HCT116 (cell line): ENCODE data around the gene PEDS1.

ENCODE experiments used
- CEBPB ChIP-seq: IDR thresholded peaks from 2 replicates; pipeline ENCODE4 v1.6.1; 2012; ENCODE audit warnings: low read depth
- ELF1 ChIP-seq: IDR thresholded peaks from 2 replicates; pipeline ENCODE4 v1.6.1; 2012; ENCODE audit warnings: low read depth, borderline replicate concordance
- EZH2 ChIP-seq: fragments of 200-600 bp; sonication (generic); IDR thresholded peaks from 2 replicates; pipeline ENCODE4 v1.6.1; 2017; ENCODE audit warnings: antibody characterized with exemption, mixed run types
- EZH2phosphoT487 ChIP-seq: fragments of 200-600 bp; IDR thresholded peaks from 2 replicates; pipeline ENCODE4 v1.6.1; 2018; ENCODE audit warnings: antibody characterized with exemption, borderline replicate concordance
- JUND ChIP-seq: IDR thresholded peaks from 2 replicates; pipeline ENCODE4 v1.6.1; 2012
- POLR2A ChIP-seq: IDR thresholded peaks from 2 replicates; pipeline ENCODE4 v1.7.0; 2011; ENCODE audit warnings: borderline replicate concordance; ENCODE audit not compliant: insufficient read depth, insufficient read length; ENCODE audit errors: extremely low read depth
- POLR2AphosphoS5 ChIP-seq: IDR thresholded peaks from 2 replicates; pipeline ENCODE4 v1.6.1; 2011; ENCODE audit warnings: mild to moderate bottlenecking, low read depth, low read length, moderate library complexity
- SIN3A ChIP-seq: IDR thresholded peaks from 2 replicates; pipeline ENCODE4 v1.6.1; 2012; ENCODE audit warnings: low read depth
- SP1 ChIP-seq: IDR thresholded peaks from 2 replicates; pipeline ENCODE4 v1.6.1; 2012; ENCODE audit warnings: low read depth
- SRF ChIP-seq: IDR thresholded peaks from 2 replicates; pipeline ENCODE4 v1.6.1; 2012; ENCODE audit warnings: low read depth
- ZNF274 ChIP-seq: fragments of 200-500 bp; sonication (Bioruptor generic); IDR thresholded peaks from 2 replicates; pipeline ENCODE4 v1.6.1; 2014; ENCODE audit warnings: mild to moderate bottlenecking, low read depth, low read length, inconsistent platforms
- TF ChIP-seq, protein P1 (sequence below), 3 experiments: fragments of 200-600 bp in 1 of 3; sonication (generic) in 1 of 3; IDR thresholded peaks in 2 of 3; conservative IDR thresholded peaks in 1 of 3; 2 replicates each; pipeline ENCODE4 v1.5.1; 2012 to 2017; ENCODE audit warnings: low read depth in 2 of 3, low read length in 2 of 3, antibody characterized with exemption in 1 of 3, borderline replicate concordance in 1 of 3, control low read depth in 1 of 3, mild to moderate bottlenecking in 1 of 3, mixed read lengths in 1 of 3, mixed run types in 1 of 3, moderate library complexity in 1 of 3; ENCODE audit not compliant: insufficient read depth in 1 of 3
- TF ChIP-seq, protein P2 (sequence below): IDR thresholded peaks from 2 replicates; pipeline ENCODE4 v1.6.1; 2012
- TF ChIP-seq, protein P3 (sequence below): IDR thresholded peaks from 2 replicates; pipeline ENCODE4 v1.6.1; 2012; ENCODE audit warnings: low read depth

DNA sequence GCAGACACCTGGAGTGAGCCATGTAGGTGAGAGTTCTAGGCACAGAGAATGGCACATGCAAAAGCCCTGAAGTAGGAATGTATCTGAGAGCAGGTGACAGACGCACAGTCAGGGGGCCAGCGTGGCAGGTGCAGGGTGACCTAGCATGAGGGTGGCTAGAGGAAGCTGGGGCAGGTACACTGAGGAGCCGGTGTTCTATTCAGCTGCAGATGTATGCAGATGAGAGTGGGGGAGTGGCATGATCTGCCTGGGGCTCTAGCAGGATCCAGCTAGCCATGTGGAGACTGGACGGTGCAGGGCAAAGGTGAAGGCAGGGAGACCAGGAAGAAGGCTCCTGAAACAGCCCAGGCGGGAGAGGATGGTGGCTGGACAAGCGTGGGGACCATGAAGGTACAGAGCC lies 10.7 kb downstream of the PEDS1 start:
- no peak for TF ChIP-seq POLR2AphosphoS5
- TF ChIP-seq, protein P1, sequence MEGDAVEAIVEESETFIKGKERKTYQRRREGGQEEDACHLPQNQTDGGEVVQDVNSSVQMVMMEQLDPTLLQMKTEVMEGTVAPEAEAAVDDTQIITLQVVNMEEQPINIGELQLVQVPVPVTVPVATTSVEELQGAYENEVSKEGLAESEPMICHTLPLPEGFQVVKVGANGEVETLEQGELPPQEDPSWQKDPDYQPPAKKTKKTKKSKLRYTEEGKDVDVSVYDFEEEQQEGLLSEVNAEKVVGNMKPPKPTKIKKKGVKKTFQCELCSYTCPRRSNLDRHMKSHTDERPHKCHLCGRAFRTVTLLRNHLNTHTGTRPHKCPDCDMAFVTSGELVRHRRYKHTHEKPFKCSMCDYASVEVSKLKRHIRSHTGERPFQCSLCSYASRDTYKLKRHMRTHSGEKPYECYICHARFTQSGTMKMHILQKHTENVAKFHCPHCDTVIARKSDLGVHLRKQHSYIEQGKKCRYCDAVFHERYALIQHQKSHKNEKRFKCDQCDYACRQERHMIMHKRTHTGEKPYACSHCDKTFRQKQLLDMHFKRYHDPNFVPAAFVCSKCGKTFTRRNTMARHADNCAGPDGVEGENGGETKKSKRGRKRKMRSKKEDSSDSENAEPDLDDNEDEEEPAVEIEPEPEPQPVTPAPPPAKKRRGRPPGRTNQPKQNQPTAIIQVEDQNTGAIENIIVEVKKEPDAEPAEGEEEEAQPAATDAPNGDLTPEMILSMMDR (IDR thresholded peaks at IDR 0.05 in 2 of 3, conservative IDR thresholded peaks at IDR 0.05 in 1 of 3; ENCODE audit: borderline replicate concordance in 1 of 3, insufficient read depth in 1 of 3, low read depth in 2 of 3, low read length in 2 of 3), result no peak
- TF ChIP-seq SRF, result no peak
- TF ChIP-seq SIN3A, result no peak
- TF ChIP-seq, protein P2, sequence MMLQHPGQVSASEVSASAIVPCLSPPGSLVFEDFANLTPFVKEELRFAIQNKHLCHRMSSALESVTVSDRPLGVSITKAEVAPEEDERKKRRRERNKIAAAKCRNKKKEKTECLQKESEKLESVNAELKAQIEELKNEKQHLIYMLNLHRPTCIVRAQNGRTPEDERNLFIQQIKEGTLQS, result no peak
- TF ChIP-seq EZH2phosphoT487, result no peak
- no peak for TF ChIP-seq SP1
- TF ChIP-seq JUND, result no peak
- TF ChIP-seq CEBPB, result no peak
- TF ChIP-seq, protein P3, sequence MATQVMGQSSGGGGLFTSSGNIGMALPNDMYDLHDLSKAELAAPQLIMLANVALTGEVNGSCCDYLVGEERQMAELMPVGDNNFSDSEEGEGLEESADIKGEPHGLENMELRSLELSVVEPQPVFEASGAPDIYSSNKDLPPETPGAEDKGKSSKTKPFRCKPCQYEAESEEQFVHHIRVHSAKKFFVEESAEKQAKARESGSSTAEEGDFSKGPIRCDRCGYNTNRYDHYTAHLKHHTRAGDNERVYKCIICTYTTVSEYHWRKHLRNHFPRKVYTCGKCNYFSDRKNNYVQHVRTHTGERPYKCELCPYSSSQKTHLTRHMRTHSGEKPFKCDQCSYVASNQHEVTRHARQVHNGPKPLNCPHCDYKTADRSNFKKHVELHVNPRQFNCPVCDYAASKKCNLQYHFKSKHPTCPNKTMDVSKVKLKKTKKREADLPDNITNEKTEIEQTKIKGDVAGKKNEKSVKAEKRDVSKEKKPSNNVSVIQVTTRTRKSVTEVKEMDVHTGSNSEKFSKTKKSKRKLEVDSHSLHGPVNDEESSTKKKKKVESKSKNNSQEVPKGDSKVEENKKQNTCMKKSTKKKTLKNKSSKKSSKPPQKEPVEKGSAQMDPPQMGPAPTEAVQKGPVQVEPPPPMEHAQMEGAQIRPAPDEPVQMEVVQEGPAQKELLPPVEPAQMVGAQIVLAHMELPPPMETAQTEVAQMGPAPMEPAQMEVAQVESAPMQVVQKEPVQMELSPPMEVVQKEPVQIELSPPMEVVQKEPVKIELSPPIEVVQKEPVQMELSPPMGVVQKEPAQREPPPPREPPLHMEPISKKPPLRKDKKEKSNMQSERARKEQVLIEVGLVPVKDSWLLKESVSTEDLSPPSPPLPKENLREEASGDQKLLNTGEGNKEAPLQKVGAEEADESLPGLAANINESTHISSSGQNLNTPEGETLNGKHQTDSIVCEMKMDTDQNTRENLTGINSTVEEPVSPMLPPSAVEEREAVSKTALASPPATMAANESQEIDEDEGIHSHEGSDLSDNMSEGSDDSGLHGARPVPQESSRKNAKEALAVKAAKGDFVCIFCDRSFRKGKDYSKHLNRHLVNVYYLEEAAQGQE, result no peak
- no peak for TF ChIP-seq EZH2
- TF ChIP-seq POLR2A, result no peak
- TF ChIP-seq ELF1, result no peak
- TF ChIP-seq ZNF274, result no peak
